Cardiac septum (tissue), 1 donor: ENCODE measurements around the gene EMC1. TPM values are rescaled to one million over a fixed set of nuclear protein-coding genes. Genes with fewer than 3 reads are reported as not detected.
"Not testable (repeated sequence)": the region's sequence is repeated elsewhere in the genome, so short reads cannot be mapped to it uniquely, and the experiment has no call there.

Experiments
- DNase-seq: peaks from one replicate; pipeline ENCODE4 v3.0.0-alpha.2; 2020; ENCODE audit warnings: low spot score
- intact Hi-C: fragments of 100-400 bp; cut with DNase I; formaldehyde crosslinking; loops from one replicate; pipeline ENCODE4 v1.14.0; 2022
- total RNA-seq: library from RNA; stranded (reverse); fragmentation: NEBNext Ultra II Directional; extraction: Animal tissue kit (Norgen Biotek cat#: 25700); gene quantifications from one replicate; pipeline ENCODE4 v1.2.1, GENCODE V29; 2021
- donor health status: DM: no; HTN: no; CAD: no.

Gene EMC1
- total RNA-seq, 1 donor from 2014 or later, result 28.6 TPM

DNA sequence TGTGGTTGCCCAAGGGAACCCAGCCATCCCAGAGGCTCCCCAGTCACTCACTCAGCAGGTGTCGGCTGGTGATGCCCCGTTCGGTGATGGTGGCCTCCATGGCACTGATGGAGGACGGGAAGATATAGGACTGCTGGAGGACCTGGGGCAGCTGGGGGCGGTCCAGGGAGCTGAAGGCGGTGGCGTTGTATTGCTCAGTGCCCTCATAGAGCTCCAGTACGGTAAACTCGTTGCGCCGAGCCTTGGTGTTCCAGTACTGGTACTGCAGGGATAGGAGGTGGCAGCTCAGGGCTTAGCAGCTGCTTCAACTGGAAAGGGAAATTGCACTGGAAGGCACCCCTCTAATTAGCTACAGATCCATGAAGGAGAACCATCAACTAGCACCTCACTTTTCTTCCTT, 28.8 kb downstream of the EMC1 start:
- intact Hi-C loops, result no loop called here
- DNase-seq, result no peak

DNA sequence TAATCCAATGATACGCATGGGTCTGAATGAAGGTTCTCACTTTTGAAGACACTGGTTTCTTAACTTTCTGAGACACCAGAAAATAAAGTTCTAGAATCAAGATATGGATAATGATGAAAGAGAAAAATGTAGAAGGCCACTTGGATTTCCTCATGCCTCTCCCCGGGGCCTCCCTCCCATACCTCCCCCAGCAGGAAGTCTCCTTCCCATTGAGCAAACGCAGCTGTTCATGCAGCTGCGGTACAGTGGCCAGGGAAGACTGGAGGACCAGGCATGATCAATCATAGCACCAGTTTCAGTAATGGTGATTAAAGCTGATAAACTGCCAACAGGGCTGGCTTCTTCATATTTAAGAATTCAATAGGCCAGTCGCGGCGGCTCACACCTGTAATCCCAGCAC, 30.3 kb downstream of the EMC1 start:
- DNase-seq, result no peak

DNA sequence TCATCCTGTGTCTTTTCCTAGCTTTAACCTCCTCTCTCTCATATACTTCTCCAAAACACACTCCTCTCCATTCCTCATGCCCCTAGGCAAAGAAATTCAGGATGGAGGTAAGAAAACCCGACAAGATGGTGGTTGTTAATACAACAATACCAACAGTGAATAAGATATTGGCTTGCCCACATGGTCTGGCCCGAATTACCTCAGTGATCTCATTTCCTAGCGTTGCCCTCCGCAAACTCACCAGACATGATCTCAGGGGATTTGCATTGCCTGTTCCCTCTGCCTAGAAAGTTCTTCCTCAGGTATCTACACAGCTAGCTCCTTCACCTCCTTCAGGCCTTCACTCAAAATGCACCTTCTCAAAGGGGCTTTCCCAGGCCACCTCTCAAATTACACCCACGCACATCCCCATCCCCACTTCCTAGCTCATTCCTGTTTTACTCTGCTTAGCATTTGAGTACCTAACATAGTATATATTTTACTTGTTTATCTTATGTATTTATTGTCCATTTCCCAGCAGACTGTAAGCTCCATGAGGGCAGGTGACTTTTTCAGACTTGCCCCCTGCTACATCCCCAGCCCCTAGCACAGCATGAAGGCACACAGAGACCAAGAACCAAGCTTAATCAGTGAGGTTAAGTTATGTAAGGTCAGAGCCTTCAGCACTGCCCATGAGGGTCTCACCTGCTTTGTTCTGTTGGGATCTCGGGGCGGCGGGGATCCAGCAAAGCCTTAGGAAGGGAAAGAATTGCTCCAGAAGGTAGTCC, 31.1 kb downstream of the EMC1 start:
- intact Hi-C loops, result no loop called here
- no peak for DNase-seq

More for the DNA sequence above, 30.3 kb downstream of the EMC1 start:
- intact Hi-C loops, result no loop called here

DNA sequence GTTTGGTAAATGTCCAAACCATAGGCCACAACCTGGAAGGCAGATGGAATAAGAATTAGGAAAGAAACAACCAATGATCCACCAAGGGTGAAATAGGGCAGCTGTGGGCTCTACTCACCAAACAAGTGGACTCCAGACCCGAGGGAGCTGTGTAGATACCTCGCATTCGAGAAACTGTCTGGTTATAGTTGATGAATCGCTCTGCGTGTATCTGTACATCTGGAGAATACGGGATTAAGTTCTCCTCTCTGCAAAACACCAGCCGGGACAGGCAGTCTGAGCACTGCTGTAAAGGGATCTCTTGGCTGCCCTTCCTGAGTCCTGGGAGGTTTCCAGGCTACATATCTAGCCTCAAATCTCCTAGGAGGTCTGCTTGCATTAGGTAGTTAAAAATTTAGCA, 31.9 kb downstream of the EMC1 start:
- intact Hi-C loops, result loop anchor here (10.0 kb wide), 1 partner anchor 315 kb away; the partner anchor contains the start of gene ALDH4A1
- no peak for DNase-seq

DNA sequence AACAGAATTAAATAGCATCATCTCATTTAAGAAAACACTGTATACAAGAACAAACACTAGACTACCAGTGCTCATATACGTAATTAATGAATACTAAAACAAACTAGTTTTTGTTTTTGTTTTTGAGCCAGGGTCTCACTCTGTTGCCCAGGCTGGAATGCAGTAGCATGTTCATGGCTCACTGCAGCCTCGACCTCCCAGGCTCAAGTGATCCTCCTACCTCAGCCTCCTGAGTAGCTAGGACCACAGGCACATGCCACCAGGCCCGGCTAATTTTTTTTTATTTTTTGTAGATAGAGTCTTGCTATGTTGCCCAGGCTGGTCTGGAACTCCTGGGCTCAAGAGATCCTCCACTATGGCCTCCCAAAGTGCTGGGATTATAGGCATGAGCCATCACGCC, 34.7 kb downstream of the EMC1 start:
- intact Hi-C loops, result loop anchor here (10.0 kb wide), 1 partner anchor 312 kb away; the partner anchor contains the start of gene ALDH4A1

DNA sequence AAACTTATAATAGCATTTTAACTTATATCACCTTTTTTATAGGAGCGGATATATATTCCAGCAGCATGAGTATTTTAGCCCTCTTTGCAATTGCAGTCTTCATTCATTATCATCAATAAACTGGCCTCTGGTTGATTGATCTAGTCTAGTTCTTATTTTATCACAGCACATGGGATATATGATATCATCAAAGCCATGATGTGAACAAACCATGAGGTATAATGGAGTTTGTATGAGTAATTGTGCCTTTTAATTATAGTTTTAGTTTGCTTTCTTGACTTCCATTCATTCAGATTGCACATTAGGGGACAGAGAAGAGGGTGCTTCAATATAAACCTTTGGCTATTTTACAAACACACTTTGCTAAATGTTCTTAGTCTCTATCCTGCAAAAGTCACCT, 37.7 kb downstream of the EMC1 start:
- intact Hi-C loops, result loop anchor here (5.0 to 10.0 kb wide), 2 partner anchors 39 to 309 kb away; partner anchors contain the start of genes ALDH4A1, EMC1 and MRTO4

More for the DNA sequence above, 34.7 kb downstream of the EMC1 start:
- DNase-seq, result not testable (repeated sequence)

DNA sequence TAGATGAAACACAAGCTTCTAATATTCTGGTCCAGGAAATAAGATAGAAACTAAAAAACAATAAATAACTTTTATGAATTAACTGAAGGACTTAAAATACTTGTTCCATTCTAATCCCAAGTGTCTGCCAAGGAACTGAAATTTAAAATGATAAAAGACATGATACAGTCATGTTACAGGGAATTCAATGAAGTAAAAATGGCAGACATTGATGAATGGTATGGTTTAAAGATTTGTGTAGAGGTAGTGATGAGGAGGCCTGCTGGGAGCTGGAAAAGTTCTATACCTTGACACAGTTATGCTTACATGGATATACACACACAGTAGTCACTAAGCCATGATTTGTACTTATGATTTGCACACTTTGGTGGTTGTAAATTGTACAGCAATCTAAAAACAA, 39.2 kb downstream of the EMC1 start:
- intact Hi-C loops, result loop anchor here (5.0 to 10.0 kb wide), 2 partner anchors 40 to 307 kb away; partner anchors contain the start of genes ALDH4A1, EMC1 and MRTO4

More for the DNA sequence above, 37.7 kb downstream of the EMC1 start:
- DNase-seq, result no peak

DNA sequence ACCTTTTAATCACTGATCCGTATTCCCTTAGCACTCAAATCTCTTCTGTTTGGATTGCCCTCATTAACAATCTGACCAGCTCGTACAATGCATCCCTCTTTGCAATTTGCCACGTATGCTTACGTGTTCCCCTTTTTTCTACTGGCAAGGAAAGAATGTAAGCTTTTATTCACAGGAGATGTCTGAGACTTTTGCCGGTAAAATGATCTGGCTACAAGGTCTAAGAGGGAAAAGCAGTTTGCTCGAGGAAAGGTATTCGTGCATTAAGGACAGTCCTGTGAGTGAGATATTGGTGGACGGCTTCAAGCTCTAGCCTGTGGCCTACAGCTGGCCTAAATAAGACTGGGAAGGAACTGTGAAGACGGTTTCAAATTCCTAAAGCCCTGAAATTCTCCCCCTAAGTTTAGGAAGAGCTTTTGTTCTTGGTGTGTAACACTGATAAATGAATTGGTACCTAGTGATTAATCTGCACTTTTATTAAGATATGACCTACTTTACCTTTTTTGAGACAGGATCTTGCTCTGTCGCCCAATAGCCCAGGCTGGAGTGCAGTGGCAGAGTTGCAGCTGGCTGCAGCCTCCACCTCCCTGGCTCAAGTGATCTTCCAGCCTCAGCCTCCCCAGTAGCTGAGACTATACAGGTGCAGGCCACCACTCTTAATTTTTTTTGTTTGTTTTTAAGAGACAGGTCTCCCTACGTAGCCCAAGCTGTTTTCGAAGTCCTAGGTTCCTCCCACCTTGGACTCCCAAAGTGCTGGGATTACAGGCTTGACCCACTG, 40.4 kb downstream of the EMC1 start:
- DNase-seq, result no peak
- intact Hi-C loops, result loop anchor here (5.0 to 10.0 kb wide), 2 partner anchors 41 to 306 kb away; partner anchors contain the start of genes ALDH4A1, EMC1 and MRTO4

More for the DNA sequence above, 39.2 kb downstream of the EMC1 start:
- DNase-seq, result no peak

DNA sequence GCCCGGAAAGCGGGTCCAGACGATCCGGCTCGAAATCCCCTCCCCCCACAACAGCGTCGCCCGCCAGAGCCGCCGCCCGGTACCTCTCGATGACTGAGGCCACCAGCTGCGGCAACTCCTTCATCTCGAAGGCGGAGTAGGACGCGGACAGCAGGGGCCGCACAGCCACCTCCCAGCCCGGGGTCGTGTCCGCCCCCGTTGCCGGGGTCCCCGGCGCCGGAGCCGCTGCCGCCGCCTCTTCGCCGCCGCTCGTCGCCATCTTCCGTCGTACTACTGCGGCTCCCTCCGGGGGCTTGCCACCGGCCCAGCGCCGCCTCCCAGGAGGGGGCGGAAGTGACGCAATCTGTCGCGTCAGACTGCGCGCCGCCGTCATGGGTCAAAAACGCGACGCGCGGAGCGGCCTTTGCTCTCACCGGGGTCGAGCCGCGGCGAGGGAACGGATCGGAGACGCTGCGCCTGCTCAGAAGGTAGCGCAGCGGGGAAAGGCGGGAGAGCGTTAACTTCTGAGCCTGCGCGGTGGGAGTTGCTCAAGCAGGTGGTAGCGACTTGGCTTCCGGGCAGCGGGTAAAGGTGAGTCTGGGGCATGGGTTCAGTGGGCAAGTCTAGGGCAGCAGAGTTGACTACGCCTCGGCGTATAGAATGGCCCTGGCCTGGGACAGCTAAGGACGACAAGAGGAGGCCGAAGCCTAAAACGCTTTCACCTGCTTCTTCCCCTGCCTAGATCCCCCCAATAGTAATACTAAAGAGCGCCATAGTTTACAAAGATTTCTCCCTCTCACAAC, 41.1 kb downstream of the EMC1 start, which contains the start of gene UBR4:
TSS of gene UBR4 (minus strand) at position 277 of the 782 bp plus-strand sequence. CDS start at position 259, 18 bp downstream.
- intact Hi-C loops, result loop anchor here (5.0 to 10.0 kb wide), 2 partner anchors 42 to 305 kb away; partner anchors contain the start of genes ALDH4A1, EMC1 and MRTO4

DNA sequence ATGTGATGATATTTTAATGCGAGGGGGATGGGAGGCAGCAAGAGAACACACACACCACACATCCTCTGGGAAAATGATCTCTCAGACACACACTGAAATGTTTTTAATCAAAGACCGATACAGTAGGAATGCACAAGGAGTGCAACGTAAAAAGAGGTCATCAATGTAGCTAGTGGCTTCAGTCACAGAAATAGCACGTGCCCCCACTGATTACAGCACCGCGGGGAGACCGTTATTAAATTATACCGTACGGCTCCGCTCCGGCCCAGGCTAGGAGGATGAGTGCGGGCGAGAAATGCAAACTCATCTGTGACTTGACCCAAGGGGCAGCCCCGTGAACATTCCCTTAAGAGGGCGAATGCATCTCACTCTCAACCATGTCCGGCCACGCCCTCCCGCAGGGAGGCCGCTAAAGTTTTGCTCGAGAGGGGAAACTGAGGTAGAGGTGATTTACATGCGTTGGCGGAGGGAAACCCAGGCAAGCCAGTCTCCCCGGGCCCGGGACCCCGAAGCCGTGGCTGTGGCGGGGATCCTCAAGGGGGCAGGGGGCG, 41.8 kb downstream of the EMC1 start:
- intact Hi-C loops, result no loop called here
- peak; percentile 77 for DNase-seq

More for the DNA sequence above, 41.1 kb downstream of the EMC1 start, which contains the start of gene UBR4:
- peak; percentile 97 for DNase-seq

DNA sequence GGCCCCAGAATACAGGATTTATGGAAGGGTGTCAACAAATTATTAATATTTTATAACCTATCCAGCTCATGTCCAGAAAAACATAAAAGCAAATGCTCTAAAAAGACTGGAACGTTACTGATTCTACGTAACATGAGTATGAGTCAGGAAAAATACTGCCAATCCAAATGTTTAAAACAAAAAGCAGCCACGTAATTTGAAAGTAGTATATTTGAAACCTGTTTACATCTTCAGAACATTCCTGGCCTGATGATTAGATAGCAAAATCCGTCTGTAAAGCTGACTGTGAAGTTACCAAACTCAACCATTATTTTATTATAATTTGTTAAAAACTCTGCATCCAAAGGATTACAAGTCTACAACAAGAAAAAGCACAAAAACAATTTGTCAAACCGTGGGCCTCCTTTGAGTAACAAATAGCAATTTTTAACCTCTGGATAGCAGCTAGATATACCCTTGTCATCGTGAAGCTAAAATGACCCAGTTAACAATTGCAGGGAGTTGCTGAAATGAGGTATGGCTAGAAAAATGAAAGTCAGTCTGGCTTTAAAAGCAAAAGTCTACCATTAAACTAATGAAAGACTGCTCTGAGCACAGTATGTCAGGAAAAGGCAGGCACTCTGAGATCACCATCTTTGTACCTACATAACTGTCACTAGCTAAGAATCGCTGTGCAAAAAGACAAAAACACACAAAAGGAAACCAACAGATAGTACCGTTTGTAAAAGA, 42.5 kb downstream of the EMC1 start:
- no peak for DNase-seq
- intact Hi-C loops, result no loop called here

DNA sequence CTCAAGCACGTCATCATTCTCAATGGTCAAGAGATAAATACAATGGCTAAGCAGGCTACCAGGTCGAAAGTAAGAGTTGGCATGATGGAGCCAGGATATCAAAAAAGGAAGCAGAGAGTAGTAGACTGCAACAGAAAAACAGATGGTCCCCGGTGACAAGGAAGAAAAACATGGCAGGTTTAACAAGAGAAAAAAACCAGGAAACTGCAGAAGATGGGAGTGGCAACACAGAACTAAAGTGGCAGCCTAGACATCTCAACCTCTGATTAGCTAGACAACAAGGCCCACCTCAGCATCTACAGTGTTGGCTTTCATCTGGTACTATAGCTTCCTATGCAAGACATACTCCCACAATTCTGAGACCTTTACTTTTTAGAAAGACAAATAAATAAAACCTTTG, 44.4 kb downstream of the EMC1 start:
- DNase-seq, result no peak
- intact Hi-C loops, result no loop called here

DNA sequence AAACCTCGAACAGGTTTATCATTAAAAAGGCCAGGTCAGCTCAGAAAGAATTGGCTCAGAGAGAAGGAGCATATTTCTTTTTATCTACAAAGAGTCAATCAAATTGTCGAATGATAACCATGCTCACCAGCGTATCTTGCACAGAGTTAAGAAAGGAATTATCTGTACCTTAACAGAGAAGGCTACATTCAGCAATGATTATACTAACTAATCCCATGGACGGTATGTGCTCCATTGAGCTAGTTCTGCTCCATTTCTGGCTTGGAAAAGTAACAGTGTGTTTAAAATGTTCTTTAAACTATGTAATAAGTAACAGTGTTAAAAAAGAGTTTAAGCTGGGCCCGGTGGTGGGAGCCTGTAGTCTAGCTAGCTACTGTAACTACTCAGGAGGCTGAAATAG, 45.5 kb downstream of the EMC1 start:
- DNase-seq, result no peak
- intact Hi-C loops, result no loop called here

DNA sequence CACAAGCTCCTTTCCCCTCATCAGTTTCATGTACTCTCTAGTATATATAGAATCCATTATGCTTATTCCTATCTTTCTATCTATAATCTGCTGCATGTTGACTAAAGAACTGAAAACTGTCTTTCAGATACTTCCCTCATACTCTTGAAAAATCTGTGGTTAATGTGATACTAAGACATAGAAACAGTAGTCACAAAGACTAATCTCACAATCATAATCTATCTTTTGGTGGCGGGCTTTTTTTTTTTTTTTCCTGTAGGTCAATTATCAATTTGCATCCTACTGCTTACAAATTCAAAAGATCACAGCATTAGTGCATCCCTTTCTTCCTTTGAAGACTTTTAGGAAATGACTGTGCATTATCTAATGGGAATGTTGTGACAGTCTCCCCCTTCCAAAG, 45.9 kb downstream of the EMC1 start:
- intact Hi-C loops, result no loop called here
- DNase-seq, result no peak

DNA sequence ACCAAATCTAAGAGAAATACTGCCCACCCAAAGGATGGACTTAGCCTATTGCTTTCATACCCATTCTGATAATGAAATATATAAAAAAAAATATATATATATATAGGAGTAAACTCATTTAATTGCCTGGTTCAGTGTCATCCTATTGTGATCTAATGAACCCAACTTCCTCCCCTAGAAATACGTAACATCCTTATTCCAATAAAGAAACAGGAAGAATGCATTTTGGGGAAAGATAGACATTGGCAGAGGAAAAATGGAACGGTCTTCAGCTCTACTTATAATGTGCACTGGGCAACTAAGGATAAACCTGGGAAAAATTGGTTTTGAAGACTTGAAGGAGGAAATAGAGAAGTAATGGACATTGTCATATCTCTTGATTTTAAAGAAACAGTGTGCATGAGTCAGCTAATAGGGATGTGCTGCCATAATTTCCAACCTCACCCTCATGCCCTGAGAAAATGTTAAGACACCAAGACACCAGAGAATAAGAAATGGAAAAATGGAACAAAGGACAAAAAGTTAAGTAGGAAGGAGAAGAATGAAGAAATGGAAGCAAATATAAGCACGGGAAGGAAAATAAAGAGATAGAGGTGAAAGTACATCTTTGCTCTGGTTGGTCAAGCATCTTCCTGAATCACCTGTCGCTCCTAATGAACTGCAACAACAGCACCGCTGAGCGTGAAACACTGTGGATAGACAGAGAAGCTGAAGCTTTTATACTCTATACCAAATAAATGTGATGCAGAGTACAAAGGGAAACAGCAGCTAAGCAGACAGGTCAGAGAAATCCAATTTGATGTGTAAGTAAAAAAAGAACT, 46.7 kb downstream of the EMC1 start:
- intact Hi-C loops, result no loop called here
- no peak for DNase-seq

DNA sequence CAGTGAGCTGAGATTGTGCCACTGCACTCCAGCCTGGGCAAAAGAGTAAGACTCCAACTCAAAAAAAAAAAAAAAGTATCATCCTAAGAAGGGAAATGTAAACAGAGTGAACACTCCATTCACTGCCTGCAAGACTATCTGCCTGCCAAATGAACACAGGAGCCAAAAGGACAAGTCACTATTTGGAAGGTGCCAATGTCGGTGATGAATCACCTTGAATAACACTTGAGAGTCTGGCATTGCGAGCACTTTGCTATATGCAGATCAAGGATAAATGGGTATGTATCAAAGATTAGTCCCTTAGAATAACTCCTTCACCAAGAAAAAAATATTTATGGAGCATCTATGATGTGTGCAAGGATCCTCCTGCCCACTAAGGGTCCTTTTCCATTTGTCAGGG, 47.9 kb downstream of the EMC1 start:
- no peak for DNase-seq
- intact Hi-C loops, result no loop called here

DNA sequence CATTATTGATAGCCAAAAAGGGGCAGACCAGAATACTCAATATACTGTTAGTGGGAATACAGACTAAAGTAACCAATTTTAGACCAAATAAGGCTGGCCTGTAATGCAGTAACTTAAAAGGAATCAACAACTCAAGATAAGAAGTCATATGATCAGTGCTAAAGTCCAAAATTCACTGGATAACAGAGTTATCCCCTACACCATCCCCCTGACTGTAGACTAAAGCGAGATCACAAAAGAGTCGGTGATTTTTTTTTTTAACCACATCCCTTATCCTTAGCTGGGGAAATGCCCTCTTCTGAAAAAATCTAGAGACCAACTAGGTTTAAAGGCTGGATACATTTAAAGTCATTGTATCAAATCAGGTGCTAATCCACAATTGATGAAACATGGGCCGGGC, 48.9 kb downstream of the EMC1 start:
- intact Hi-C loops, result no loop called here
- no peak for DNase-seq
